ENCODE measurements around the gene ZNF700.
"Not testable (repeated sequence)": the region's sequence is repeated elsewhere in the genome, so short reads cannot be mapped to it uniquely, and the experiment has no call there.

ZNF700 gene

GRCh38 chr19:11941361-11941887 is 16.5 kb downstream of the ZNF700 start:
- not testable (repeated sequence) for DNase-seq

GRCh38 chr19:11942008-11942842 is 17.3 kb downstream of the ZNF700 start:
- no peak for DNase-seq

- DNase-seq, result no peak
Observed at GRCh38 chr19:11942843-11943108, 17.9 kb downstream of the ZNF700 start.

GRCh38 chr19:11944656-11945055 is 19.7 kb downstream of the ZNF700 start:
- no peak for DNase-seq

- no peak for DNase-seq
Observed at GRCh38 chr19:11948646-11949045, 23.7 kb downstream of the ZNF700 start.

GRCh38 chr19:11949201-11949600 is 24.3 kb downstream of the ZNF700 start:
- DNase-seq, result no peak

GRCh38 chr19:11949614-11950080 is 24.7 kb downstream of the ZNF700 start:
- not testable (repeated sequence) for DNase-seq

- DNase-seq, result no peak
Observed at GRCh38 chr19:11950312-11950711, 25.4 kb downstream of the ZNF700 start.

GRCh38 chr19:11963566-11964355 is 38.9 kb downstream of the ZNF700 start:
- DNase-seq, result peak; percentile 85

GRCh38 chr19:11964496-11964857 is 39.6 kb downstream of the ZNF700 start:
- DNase-seq, result no peak

GRCh38 chr19:11964858-11965645 is 40.1 kb downstream of the ZNF700 start, which contains the start of gene ZNF763:
TSS of gene ZNF763 (plus strand) at chr19:11965040. CDS start at chr19:11965209, 169 bp downstream.
- peak; percentile 94 for DNase-seq

- no peak for DNase-seq
Observed at GRCh38 chr19:11970174-11970573, 45.3 kb downstream of the ZNF700 start.

- no peak for DNase-seq
Observed at GRCh38 chr19:11971041-11971440, 46.1 kb downstream of the ZNF700 start.

GRCh38 chr19:11973019-11973810 is 48.3 kb downstream of the ZNF700 start:
- no peak for DNase-seq

GRCh38 chr19:11978492-11979100 is 53.7 kb downstream of the ZNF700 start:
- no peak for DNase-seq

- DNase-seq, result no peak
Observed at GRCh38 chr19:11979527-11979926, 54.6 kb downstream of the ZNF700 start.

GRCh38 chr19:11982526-11982925 is 57.6 kb downstream of the ZNF700 start:
- DNase-seq, result no peak

- peak; percentile 18 for DNase-seq
Observed at GRCh38 chr19:11984986-11985385, 60.1 kb downstream of the ZNF700 start.

GRCh38 chr19:11986754-11987153 is 61.8 kb downstream of the ZNF700 start:
- no peak for DNase-seq

- DNase-seq, result peak; percentile 96
Observed at GRCh38 chr19:11987405-11988281, 62.7 kb downstream of the ZNF700 start.

- DNase-seq, result no peak
Observed at GRCh38 chr19:11989112-11989456, 64.2 kb downstream of the ZNF700 start.
